Measurements from ENCODE around the gene BLM. TPM values are rescaled to one million over a fixed set of nuclear protein-coding genes. Genes with fewer than 3 reads are reported as not detected.

BLM gene
- total RNA-seq, 1 experiment from 2014 or later, result 16.1 TPM

DNA sequence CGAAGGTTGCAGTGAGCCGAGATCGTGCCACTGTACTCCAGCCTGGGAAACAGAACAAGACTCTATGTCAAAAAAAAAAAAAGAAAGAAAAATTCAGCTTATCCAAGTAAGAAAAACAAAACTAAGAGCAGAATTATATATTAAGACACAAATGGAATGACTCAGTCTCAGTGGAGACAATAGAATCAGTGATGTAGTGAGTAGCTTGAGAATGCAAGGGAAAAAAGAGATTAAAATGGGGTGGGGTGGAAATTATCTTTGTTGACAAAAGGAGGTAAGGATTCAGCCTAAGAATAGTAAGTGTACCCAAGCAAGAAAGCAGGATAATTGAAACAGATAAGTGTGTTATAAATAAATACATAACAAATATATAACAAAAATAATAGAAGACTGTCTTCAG is 70.7 kb downstream of the BLM start:
- no peak for DNase-seq (ENCODE audit: low read depth)

DNA sequence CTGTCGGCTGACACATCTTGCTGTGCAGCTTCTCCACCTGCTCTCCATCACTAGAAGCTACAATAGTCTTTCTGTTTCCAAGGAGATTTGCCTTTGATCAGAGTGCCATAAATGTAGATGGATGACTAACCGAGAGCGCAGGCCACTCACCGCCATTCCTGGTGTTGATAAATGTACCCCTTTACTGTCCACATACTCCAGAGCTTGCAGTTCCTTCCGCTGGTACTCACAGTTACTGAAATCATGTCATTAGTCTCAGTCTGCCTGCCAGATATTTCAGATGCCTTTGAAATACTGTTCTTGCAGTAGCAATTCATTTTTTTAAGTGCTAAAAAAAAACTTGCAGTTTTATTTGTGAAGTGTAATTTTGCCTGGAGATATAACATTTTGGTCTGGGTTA is 72.3 kb downstream of the BLM start:
- DNase-seq (ENCODE audit: low read depth), result no peak

DNA sequence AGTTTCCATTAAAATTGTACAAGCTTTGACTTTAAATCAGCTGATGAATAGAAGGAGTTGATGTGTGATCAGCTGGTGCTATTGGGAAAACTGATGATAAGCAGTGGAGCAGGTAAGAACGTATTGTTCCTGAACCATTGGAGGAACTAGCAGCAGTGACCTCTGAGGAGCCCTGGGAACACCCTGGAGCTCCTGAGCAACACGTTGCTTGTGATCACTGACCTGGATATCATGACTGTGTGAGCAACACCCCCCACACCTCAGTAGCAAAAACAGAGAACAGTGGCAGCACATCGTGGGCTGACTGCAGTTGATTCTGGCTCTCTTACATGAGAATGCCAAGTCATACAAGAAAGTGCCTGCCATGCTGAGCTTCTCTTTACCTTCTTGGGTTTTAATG is 72.9 kb downstream of the BLM start:
- no peak for DNase-seq (ENCODE audit: low read depth)

DNA sequence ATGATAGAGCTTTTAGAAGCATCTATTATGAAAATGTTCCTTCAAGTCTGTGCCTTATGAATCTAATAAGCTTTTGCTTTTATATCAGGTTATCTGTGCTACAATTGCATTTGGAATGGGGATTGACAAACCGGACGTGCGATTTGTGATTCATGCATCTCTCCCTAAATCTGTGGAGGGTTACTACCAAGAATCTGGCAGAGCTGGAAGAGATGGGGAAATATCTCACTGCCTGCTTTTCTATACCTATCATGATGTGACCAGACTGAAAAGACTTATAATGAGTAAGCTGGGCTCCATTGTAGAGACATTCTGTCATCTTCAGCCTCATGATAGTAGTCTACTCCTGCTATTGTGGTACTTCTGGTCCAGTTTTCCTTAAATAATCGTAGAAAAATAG is 73.4 kb downstream of the BLM start:
- no peak for DNase-seq (ENCODE audit: low read depth)

DNA sequence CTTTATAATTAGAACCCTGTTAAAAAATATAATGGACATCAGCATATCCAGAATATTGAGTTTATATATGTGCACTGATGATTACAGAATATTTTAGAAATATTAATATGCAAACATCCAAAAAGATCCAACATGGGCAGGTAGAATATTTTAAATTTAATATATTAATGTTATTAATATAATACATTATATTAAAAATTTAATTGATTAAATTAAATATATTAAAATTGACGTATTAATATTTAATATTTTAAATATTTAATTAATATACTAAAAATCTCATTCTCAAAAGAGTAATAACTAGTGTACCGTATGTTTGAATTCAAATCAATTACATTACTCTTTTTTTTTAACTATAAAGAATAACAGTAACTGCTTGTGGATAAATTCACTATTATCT is 77.4 kb downstream of the BLM start:
- DNase-seq (ENCODE audit: low read depth), result no peak

DNA sequence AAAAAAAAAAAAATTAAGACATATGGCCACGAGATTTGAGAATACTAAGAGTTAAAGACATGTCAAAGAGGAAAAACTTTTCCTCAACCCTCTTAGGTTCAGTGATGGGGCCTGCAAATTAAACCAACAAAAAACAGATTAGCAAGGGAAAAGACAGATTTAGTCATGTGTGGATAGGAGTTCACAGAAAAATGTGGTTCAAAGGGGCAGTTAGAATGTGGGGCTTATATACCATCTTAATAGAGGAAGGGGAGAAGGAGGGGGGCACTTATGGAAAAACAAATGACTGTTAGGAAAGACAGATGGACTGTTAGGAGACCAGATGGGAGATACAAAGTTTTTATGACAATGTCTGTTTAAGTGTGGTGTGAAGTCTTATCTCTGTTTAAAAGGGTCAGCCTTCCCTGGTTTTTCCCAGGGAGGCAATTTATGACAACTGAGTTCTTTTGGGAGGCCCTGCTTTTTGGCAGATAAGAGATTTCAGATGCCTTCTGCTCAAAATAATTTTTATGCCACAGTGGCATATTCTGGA is 82.6 kb downstream of the BLM start:
- no peak for DNase-seq (ENCODE audit: low read depth)

DNA sequence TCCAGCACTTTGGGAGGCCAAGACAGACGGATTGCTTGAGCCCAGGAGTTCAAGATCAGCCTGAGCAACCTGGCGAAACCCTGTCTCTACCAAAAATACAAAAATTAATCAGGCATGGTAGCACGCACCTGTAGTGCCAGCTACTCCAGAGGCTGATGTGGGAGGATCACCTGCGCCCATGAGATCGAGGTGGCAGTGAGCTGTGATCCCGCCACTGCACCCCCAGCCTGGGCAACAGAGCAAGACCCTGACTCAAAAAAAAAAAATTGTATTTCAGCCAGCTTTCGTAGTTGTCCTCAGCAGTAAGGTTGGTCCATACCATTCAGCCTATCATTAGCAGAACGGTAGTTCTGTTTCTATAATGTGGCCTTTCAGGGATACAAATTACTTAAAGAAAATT is 84.7 kb downstream of the BLM start:
- DNase-seq (ENCODE audit: low read depth), result no peak

DNA sequence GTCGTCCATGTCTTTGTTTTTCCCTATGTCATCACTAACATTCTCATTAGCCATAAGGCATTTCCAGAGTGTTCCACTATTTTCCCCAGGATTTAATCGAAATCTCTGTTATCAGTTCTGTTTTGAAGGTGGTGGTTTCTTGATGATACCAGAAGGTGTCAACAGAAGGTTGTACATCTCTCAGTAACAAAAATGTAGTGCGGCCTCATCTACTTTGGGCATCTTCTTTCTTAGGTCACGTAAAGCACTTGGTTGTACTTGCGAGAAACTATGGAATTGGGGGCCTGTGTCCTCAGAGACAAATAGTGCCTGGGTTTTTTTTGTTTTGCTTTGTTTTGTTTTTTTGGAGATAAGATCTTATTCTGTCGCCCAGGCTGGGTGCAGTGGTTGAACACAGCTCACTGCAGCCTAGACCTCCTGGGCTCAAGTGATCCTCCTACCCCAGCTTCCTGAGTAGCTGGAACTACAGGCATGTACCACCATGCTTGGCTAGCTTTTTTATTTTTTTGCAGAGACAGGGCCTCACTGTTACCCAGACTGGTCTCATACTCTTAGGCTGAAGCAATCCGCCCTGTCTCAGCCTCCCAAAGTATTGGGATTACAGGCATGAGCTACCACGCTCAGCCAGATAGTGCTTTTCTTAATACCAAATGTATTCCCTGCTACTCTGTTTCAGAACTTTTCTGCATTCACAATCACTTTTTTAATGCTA is 90.1 kb downstream of the BLM start:
- no peak for DNase-seq (ENCODE audit: low read depth)

DNA sequence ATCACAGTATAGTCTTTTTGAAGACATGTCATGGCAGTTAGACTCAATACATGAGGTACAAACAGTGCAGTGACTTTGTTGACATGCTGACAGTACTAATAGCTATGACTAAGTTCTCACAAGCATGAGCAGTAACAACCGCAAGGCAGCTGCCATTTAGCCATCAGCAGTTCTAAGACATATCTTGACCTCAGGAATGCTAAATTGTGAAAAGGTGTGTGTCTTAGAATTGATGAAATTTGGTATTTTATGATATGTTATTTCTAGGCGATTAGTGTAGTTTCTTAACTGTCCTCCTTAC is 90.6 kb downstream of the BLM start:
- peak; percentile 15 for DNase-seq (ENCODE audit: low read depth)

DNA sequence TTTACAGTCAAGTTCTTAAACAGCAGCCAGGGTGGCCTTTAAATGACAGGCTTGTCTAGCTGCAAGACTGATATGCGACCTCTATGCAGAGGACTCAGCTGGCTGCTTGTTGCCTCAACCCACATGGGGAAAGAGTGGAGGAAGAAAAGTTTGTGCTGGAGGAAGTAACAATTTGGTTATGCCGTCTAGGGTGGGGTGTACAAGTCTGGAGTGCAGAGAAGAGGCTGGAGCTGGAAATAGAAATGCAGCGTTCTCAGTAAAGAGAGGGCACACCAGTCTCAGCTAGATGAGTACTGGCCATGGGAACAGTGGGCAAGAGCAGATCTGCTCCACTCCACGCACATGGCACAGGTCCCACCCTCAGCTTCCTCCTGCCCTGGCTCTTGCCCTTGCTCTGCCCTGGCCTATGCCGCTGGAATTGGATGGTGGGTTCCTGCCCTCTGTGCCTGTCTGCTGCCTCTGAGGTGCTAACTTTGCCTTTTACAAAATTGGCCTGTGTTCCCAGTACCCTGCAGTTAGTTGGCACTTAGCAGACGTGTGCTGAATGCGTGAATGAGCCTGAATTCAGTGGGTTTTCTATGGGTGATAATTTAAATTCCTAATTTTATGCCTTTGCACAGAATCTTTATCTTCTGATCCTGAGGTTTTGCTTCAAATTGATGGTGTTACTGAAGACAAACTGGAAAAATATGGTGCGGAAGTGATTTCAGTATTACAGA is 91.5 kb downstream of the BLM start:
- no peak for DNase-seq (ENCODE audit: low read depth)

DNA sequence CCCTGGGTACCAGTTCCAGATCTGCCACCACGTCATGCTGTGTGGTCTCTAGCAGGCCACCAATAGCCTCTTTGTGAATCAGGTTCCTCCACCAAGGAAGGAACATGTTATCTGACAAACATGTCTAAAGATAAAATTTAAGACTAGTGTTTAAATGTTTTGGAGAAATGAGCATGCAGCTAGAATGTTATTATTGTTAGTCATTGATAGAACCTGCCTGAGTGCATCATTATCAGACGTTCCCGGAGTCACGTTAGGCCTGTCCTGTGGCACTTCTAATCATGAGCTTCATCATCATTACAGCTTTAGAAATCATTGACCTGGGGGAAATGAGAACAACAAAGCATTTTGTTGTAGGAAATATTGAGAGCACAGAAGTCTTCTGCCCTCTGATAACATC is 92.4 kb downstream of the BLM start:
- no peak for DNase-seq (ENCODE audit: low read depth)

DNA sequence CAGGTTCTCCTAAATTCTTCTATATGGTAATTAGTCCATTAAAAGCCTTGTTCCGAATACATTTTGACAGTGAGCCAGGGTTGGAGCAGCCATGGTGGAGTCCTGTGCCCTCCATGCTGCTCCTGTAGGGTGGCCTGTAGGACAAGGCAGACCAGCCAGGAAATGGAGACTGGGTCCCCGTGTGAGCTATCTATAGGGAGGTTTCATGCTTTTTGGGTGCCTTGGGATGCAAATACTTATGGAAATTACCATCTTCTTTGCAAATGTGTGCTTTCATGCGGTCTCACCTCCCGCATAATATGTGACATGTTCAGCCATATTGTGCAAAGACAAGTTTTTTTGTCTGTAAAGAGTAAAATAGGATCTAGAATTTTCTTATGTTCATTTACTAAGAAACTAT is 93.2 kb downstream of the BLM start:
- DNase-seq (ENCODE audit: low read depth), result no peak

DNA sequence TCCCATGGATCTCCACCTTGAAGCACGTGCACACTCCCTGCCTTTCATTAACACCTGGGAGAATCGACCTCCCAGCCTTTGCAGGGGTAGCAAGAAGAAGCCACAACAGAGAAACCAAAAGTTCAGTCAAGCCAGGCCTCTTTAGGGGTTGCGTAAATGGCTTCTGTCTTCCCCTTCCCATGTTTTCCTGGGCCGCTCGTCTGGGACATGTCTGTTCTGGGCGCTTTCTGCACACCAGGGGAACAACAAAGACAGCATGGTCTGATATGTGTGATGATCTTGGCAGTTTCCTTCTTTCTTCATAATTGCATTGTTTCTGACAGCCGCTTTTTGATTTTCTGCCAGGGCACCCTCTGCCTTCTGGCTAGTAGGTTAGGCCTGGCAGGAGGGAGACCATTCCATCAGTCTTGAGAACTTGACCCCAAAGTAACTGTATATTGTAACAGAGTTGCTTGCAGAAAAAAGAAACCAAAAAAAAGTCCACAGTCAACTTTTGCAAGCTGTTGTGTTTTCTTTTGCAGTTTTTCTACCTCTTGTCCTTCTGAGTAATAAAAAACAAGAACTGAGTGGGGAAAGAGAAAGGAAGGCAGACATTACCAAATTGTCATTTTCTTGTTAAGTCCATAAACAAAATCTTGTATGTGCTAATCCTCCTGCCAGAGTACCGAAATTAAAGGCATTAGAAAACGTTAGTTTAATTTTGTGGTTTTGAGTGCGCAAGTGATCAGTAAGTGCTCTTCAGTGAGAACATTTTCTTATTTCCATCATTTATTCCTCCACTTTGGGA is 95.2 kb downstream of the BLM start:
- DNase-seq (ENCODE audit: low read depth), result no peak

DNA sequence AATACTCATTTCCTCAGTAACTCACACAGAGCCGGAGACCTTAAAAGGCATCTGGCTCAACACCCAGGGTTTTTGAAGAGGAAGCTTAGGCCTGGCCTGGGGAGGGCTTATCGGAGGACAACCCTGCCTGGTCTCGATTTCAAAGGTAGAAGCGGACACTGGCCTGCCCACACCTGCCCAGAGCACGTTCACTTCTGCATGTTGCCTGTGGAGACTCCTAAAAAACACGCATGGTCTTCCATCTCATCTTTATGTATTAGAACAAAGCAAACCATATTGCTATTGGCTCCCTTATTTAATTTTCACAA is 95.8 kb downstream of the BLM start:
- DNase-seq (ENCODE audit: low read depth), result no peak

DNA sequence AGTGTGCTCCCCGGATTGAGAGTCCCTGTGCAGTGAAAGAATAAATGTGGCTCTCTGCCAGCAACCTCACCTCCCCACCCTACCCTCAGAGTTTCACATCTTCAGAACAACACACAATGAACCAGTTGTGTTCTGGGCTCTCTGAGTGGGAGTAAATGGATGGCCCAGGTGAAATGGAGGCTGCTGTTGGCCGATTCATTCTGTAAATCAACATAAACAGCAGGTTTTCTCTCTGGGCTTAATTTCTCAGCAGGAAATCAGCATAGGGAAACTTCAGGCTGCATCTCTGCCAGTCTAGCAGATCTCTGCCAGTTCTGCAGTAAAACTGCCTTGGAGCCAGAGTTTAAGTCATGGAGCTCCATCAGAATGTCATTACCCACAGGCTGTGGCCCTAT is 96.6 kb downstream of the BLM start:
- DNase-seq (ENCODE audit: low read depth), result no peak

DNA sequence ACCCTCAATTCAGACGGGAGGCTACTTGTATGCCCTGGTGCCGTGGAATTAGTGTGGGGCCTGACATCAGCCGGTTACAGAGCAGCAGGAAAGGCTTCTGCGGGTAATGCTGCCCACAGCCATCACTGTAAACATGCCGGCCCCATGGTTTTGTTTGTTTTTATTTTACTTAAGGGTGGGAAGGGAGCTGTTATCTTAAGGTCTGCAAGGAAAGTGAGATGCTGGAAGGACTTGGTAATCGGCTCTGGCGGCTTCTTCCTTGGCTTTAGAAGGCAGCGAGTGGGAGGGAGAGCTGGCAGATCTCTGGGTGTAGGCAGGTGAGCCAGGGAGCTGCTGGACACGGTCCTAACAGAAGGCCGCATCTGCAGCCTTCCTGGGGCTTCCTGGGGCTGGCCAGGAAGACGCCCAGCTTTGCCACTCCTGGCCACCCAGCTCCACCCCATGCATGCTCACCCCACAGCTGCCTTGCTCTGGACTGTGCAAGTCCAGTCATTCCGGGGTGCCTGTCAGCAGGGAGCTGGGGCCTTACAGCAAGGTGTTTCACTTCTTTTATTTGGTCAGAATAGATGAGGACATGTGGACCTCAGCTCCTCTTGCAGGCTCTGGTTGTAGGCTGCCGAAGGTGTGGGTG is 97.2 kb downstream of the BLM start:
- DNase-seq (ENCODE audit: low read depth), result no peak

DNA sequence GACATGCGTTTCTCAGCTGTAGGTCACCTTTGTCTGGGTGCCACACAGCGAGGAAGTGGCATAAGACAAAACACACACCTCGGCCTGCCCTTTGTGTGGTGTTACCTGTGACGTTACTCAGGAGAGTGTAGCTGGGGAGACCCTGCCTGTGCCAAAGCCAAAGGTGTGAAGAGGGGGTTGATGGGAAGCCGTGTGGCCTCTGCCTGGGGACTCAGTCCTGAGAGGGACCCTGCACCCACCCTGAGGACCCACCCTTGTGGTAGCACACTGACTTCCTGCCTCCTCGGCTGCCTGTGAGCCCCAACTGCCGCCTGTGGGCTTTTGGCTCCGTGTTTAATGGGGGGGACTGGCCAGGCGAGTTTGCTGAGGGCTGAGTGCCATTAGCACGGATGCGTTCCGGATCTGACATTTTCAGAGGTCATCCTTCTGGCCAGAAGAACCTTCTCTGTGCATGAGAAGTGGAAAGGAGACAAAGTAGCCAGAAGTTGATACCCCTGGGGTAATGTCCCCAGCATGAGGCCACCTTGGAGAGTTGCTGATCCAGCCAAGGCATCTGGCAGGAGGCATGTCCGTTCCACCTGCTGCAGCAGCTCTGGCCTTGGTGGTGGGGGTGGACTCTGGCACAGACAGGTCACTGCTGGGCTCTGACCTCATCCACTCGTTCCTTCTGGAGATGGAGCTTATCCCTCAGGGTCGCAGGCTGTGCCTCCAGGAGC is 99.4 kb downstream of the BLM start:
- DNase-seq (ENCODE audit: low read depth), result no peak

DNA sequence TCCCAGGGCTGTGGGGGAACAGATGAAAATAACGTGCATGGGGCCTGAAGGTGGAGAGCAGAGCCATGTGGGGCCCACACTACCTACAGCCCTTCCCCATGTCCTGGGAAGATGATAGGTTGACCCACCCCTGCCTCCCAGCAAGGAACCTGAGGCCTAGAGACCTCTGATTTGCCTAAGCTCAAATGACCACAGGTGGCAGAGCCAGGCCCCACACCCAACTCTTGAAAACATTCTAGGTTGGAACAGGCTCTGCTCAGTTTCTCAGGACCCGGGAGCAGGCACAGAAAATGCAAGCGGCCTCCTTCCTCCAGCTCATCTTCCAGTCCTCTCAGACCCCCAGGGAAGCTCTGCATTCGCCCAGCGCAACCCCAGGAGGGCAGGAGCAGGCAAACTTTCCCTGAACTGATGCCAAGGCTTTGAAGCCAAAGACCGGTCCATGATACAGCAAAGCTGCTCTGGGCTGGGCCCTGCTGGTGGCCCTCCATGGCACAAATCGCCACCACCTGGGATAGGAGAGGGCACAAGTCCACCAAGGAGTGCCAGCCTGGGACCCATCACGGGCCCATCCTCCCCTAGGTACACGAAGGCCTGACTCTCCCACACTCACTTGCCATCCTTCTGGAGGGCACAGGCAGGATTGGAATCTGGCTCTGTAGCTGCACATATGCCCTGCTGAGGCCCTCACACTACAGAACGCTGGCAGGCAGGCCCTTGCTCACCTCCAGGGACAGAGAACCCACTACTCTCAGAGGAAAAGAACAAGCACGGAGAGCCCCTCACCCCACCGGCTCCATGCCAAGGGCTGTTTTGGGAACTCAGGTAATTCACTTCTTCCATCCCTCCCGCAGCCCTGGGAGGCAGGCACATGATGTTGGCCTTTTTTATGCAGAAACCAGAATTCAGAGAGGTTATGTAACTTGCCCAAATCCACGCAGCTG is 100.2 kb downstream of the BLM start:
- no peak for DNase-seq (ENCODE audit: low read depth)

DNA sequence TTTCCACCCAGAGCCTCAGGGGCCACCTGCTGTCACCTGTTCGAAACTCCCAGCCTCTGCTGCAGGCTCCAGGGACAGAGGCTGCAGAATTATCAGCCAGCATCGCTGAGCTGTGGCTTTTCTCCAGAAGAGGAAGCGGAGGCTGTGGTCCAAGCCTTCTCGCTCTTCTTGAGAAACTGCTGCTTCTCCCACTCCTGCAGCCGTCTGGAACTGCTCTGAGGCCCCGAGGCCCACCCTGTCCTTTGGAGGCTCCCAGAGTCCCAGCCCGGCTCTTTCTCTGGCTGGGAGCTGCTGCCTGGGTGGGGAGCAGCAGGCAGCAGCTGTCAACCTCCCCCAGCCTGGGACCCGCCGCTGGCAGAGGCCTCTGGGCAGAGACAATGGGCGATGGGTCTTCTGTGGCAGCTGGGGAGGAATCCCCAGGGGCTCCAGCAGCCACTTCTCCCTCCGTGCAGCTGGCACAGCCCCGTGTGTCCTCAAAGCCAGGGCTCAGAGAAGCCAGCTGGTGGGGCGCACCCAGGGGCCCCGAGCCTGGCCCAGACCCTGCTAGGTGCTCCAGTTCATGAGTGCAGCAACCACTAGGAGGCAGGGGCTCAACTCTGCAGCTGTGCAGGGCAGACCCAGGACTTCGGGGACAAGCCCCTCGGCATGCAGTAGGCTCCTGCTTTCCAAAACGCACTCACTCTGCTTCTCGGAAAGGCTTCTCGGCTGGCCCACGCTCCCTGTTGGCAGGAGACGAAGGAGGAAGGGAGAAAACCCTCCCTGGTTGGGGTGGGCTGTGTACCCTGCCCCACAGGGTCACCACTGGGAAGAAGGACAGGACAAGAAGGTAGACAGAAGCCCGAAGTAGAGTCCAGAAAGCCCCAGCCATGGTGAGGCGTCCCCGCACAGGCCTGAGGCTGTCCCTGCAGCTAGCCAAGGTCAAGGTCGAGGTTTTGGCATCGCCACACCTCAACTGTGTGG is 101.4 kb downstream of the BLM start:
- DNase-seq (ENCODE audit: low read depth), result no peak

DNA sequence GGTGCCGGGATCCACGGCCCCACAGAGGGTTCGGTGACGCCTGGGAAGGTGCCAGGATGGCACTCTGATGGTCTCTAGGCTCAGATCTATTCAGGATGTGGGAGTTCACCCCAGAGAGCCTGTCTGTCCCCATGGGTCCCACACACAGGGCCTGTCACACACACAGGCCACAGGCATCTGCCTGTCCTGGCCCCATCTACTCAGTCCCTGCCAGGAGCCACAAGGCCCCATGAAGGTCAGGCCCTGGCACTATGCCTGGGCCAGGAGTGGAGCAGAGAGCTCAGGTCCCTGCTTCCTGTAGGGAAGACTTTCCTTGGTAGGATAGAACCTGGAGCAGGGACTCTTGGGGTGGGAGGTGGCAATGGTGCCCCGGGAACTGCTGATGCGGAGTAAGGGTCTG is 102.2 kb downstream of the BLM start:
- no peak for DNase-seq (ENCODE audit: low read depth)
